Ramos (cell line): ENCODE results near the gene SSH2.

Source experiments
- in situ Hi-C: fragments of 300-500 bp; cut with MboI; formaldehyde crosslinking; loops from one replicate; pipeline ENCODE4 v1.14.3; 2022; ENCODE audit warnings: low sequenced_read_pairs; ENCODE audit not compliant: unreplicated experiment

Gene SSH2

GRCh38 chr17:29597361-29598172 is 332.5 kb downstream of the SSH2 start:
- in situ Hi-C loops = no loop called here

- in situ Hi-C loops = no loop called here
These were observed 333.2 kb downstream of the SSH2 start for GRCh38 chr17:29596811-29597210.

GRCh38 chr17:29595943-29596774 is 333.9 kb downstream of the SSH2 start:
- in situ Hi-C loops = no loop called here

GRCh38 chr17:29595107-29595942 is 334.7 kb downstream of the SSH2 start:
- in situ Hi-C loops = no loop called here

GRCh38 chr17:29594519-29595090 is 335.4 kb downstream of the SSH2 start:
- in situ Hi-C loops = no loop called here

- in situ Hi-C loops = no loop called here
These were observed 336.2 kb downstream of the SSH2 start for GRCh38 chr17:29593591-29594518.

GRCh38 chr17:29592850-29593551 is 337.0 kb downstream of the SSH2 start, which contains the start of gene ANKRD13B:
ANKRD13B (plus strand) TSS chr17:29593132; CDS start chr17:29593622, 490 bp downstream.
- in situ Hi-C loops = no loop called here

GRCh38 chr17:29591737-29592608 is 338.1 kb downstream of the SSH2 start:
- in situ Hi-C loops = no loop called here

- in situ Hi-C loops = no loop called here
These were observed 338.8 kb downstream of the SSH2 start for GRCh38 chr17:29591146-29591736.

GRCh38 chr17:29590411-29591145 is 339.4 kb downstream of the SSH2 start:
- in situ Hi-C loops = no loop called here

GRCh38 chr17:29589524-29590410 is 340.3 kb downstream of the SSH2 start, which contains the start of gene GIT1:
GIT1 (minus strand) TSS chr17:29589648; CDS start chr17:29589378, 270 bp downstream.
- in situ Hi-C loops = no loop called here

GRCh38 chr17:29588562-29589411 is 341.2 kb downstream of the SSH2 start:
- in situ Hi-C loops = no loop called here

- in situ Hi-C loops = no loop called here
These were observed 341.9 kb downstream of the SSH2 start for GRCh38 chr17:29588017-29588561.

GRCh38 chr17:29587591-29587990 is 342.4 kb downstream of the SSH2 start:
- in situ Hi-C loops = no loop called here
